MM.1S (cell line): Measurements from ENCODE around the gene GTF3C4.

Source experiments
- DNase-seq: peaks from one replicate; pipeline ENCODE4 v3.0.0-alpha.2; 2015
- H2AFZ ChIP-seq: fragments of 300-600 bp; sonication (generic); 2 replicates; pipeline ENCODE4 v1.6.0; 2016; ENCODE audit warnings: antibody characterized with exemption, low read length
- H3F3A ChIP-seq: fragments of 300-600 bp; sonication (generic); 2 replicates; pipeline ENCODE4 v1.6.1; 2016; ENCODE audit warnings: mild to moderate bottlenecking, antibody characterized with exemption, low read length, moderate library complexity, mixed read lengths; ENCODE audit not compliant: insufficient read depth
- H3K27ac ChIP-seq: fragments of 300-600 bp; sonication (generic); 2 replicates; pipeline ENCODE4 v1.5.1; 2016; ENCODE audit warnings: mild to moderate bottlenecking, low read length
- H3K27me3 ChIP-seq: fragments of 300-600 bp; sonication (generic); replicated peaks from 2 replicates; pipeline ENCODE4 v1.6.0; 2016; ENCODE audit warnings: low read length; ENCODE audit not compliant: insufficient read depth
- H3K36me3 ChIP-seq: fragments of 300-600 bp; sonication (generic); replicated peaks from 2 replicates; pipeline ENCODE4 v1.6.1; 2016; ENCODE audit warnings: mild to moderate bottlenecking, low read length, mixed read lengths; ENCODE audit not compliant: insufficient read depth
- H3K4me1 ChIP-seq: fragments of 300-600 bp; sonication (generic); 2 replicates; pipeline ENCODE4 v1.6.1; 2016; ENCODE audit warnings: low read length, mixed read lengths
- H3K4me2 ChIP-seq: fragments of 300-600 bp; sonication (generic); 2 replicates; pipeline ENCODE4 v1.6.0; 2016; ENCODE audit warnings: low read depth, low read length
- H3K4me3 ChIP-seq: fragments of 300-600 bp; sonication (generic); 2 replicates; pipeline ENCODE4 v1.5.1; 2016; ENCODE audit warnings: low read length, mixed read lengths
- H3K79me2 ChIP-seq: fragments of 300-600 bp; sonication (generic); 2 replicates; pipeline ENCODE4 v1.6.1; 2016; ENCODE audit warnings: mixed run types, low read length, mixed read lengths
- H3K9ac ChIP-seq: fragments of 300-600 bp; sonication (generic); 2 replicates; pipeline ENCODE4 v1.6.1; 2016; ENCODE audit warnings: low read length, mixed read lengths
- H3K9me2 ChIP-seq: fragments of 300-600 bp; sonication (generic); replicated peaks from 2 replicates; pipeline ENCODE4 v1.6.1; 2016; ENCODE audit warnings: mild to moderate bottlenecking, low read length, mixed read lengths; ENCODE audit not compliant: insufficient read depth
- H3K9me3 ChIP-seq: fragments of 300-600 bp; sonication (generic); replicated peaks from 2 replicates; pipeline ENCODE4 v1.6.1; 2016; ENCODE audit warnings: mild to moderate bottlenecking, low read length, mixed read lengths; ENCODE audit not compliant: insufficient read depth
- H4K20me1 ChIP-seq: fragments of 300-600 bp; sonication (generic); 2 replicates; pipeline ENCODE4 v1.6.1; 2016; ENCODE audit warnings: mild to moderate bottlenecking, low read length, moderate library complexity, mixed read lengths; ENCODE audit not compliant: insufficient read depth
- EZH2 ChIP-seq: fragments of 300-600 bp; sonication (generic); optimal IDR thresholded peaks from 2 replicates; pipeline ENCODE3; 2017; ENCODE audit warnings: low read depth, mild to moderate bottlenecking, antibody characterized with exemption, low read length, mixed read lengths
- EZH2phosphoT487 ChIP-seq: fragments of 300-600 bp; sonication (generic); IDR thresholded peaks from 2 replicates; pipeline ENCODE4 v1.6.1; 2018; ENCODE audit warnings: antibody characterized with exemption, low read length
- TF ChIP-seq, protein P1 (sequence below): fragments of 300-600 bp; sonication (generic); IDR thresholded peaks from 2 replicates; pipeline ENCODE4 v1.5.1; 2016; ENCODE audit warnings: antibody characterized with exemption, low read length, mixed read lengths

GTF3C4 gene

DNA sequence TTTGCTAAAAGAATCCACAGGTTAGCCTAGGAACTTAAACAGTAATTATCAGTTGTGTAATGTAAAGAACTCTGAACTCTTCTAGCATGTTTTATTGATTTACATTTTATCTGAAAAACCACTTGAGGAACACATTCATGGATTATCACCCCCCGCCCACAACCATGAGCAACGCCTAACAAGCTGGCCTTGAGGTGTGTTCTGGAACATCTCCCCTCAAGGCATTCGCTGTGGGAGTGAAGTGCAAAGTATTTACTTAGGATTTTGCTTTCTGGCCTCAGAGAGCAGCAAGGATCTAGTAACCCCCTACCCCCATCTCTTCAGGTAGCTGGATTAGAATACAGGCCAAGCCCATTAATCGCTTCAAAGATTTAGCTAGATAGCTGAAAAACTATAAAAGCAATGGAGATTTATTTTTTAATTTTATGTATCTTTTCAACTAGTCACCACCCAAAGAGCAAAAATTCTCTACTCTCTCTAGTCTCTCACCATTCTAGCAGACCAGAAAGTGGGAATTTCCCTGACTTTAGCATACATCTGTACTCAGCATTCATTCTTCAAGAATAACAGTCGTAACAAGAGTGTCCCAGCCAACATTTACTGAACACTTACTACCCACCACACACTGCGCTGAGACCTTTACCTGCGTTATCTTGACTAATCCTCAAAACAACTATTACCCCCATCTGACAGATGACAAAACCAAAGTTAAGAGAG is 37.7 kb upstream of the GTF3C4 start:
- Histone ChIP-seq H3K9me3 (no peaks in the 10 kb centered on the region), H3K4me3 (no peak overlapping the region), H3K27ac (no peak overlapping the region), H3K36me3 (no peaks in the 10 kb centered on the region; the same call in 1 of the 2 replicates), H3K79me2 (no peaks in the 10 kb centered on the region), H3F3A (no peaks in the 10 kb centered on the region), H3K9ac (no peak overlapping the region), H4K20me1 (no peaks in the 10 kb centered on the region), H3K9me2 (no peaks in the 10 kb centered on the region), H3K27me3 (no peaks in the 10 kb centered on the region), H3K4me1 (no peaks in the 10 kb centered on the region), H3K4me2 (no peak overlapping the region), H2AFZ (no peak overlapping the region)
- TF ChIP-seq, protein P1, sequence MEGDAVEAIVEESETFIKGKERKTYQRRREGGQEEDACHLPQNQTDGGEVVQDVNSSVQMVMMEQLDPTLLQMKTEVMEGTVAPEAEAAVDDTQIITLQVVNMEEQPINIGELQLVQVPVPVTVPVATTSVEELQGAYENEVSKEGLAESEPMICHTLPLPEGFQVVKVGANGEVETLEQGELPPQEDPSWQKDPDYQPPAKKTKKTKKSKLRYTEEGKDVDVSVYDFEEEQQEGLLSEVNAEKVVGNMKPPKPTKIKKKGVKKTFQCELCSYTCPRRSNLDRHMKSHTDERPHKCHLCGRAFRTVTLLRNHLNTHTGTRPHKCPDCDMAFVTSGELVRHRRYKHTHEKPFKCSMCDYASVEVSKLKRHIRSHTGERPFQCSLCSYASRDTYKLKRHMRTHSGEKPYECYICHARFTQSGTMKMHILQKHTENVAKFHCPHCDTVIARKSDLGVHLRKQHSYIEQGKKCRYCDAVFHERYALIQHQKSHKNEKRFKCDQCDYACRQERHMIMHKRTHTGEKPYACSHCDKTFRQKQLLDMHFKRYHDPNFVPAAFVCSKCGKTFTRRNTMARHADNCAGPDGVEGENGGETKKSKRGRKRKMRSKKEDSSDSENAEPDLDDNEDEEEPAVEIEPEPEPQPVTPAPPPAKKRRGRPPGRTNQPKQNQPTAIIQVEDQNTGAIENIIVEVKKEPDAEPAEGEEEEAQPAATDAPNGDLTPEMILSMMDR, result no peak
- no peak for TF ChIP-seq EZH2phosphoT487
- no peak for TF ChIP-seq EZH2
- DNase-seq, result no peak

DNA sequence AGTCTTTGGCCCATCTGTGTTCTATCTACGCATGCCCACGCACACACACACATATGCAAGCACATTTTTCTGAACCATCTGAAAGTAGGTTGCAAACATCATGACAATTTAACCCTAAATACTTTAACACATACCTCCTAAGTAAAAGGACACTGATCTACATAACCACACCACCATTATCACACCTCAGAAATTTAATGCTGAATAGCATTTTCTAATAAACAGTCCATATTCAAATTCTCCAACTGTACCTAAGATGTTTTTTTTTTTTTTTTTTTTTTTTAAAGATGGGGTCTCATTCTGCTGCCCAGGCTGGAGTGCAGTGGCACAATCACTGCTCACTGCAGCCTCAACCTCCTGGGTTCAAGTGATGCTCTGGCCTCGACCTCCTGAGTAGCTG is 35.9 kb upstream of the GTF3C4 start:
- no peaks in the 10 kb centered on the region for H3K9me3 ChIP-seq
- no peaks in the 10 kb centered on the region; the same call in 1 of the 2 replicates for H3K36me3 ChIP-seq
- TF ChIP-seq, protein P1, result no peak
- TF ChIP-seq EZH2 (no peak), EZH2phosphoT487 (no peak)
- H2AFZ ChIP-seq, result no peak overlapping the region
- H3K4me2 ChIP-seq, result no peak overlapping the region
- no peaks in the 10 kb centered on the region for H3K27me3 ChIP-seq
- no peak overlapping the region for H3K27ac ChIP-seq
- no peak overlapping the region for H3K4me3 ChIP-seq
- H4K20me1 ChIP-seq, result no peaks in the 10 kb centered on the region
- H3K4me1 ChIP-seq, result no peaks in the 10 kb centered on the region
- no peak overlapping the region for H3K9ac ChIP-seq
- no peaks in the 10 kb centered on the region for H3K9me2 ChIP-seq
- H3F3A ChIP-seq, result no peaks in the 10 kb centered on the region
- no peaks in the 10 kb centered on the region for H3K79me2 ChIP-seq
- no peak for DNase-seq

- H3K9ac ChIP-seq, result no peak overlapping the region
- no peak for DNase-seq
- H3K36me3 ChIP-seq, result no peaks in the 10 kb centered on the region
- H3K9me3 ChIP-seq, result no peaks in the 10 kb centered on the region
- no peaks in the 10 kb centered on the region for H3K27me3 ChIP-seq
- TF ChIP-seq EZH2phosphoT487 (no peak), EZH2 (no peak)
- TF ChIP-seq, protein P1, result no peak
- H3K79me2 ChIP-seq, result no peaks in the 10 kb centered on the region
- H4K20me1 ChIP-seq, result no peaks in the 10 kb centered on the region
- H3K27ac ChIP-seq, result no peak overlapping the region
- no peak overlapping the region for H2AFZ ChIP-seq
- no peak overlapping the region for H3K4me3 ChIP-seq
- H3F3A ChIP-seq, result no peaks in the 10 kb centered on the region
- no peaks in the 10 kb centered on the region for H3K9me2 ChIP-seq
- no peak overlapping the region for H3K4me2 ChIP-seq
- no peaks in the 10 kb centered on the region for H3K4me1 ChIP-seq
Measured at GRCh38 chr9:132637351-132637750, 32.9 kb upstream of the GTF3C4 start.
